Dedifferentiated amniotic fluid mesenchymal stem cell (primary cell): ENCODE results near the gene LIME1.
"Not testable (repeated sequence)": the region's sequence is repeated elsewhere in the genome, so short reads cannot be mapped to it uniquely, and the experiment has no call there.

ENCODE experiments used
- DNase-seq: peaks from one replicate; pipeline ENCODE4 v3.0.0-alpha.2; 2016; ENCODE audit errors: extremely low spot score

LIME1 gene

GRCh38 chr20:63707558-63708300 lies 28.7 kb upstream of the LIME1 start, which contains the start of the genes ARFRP1 and ZGPAT:
Gene ARFRP1 (minus strand): TSS chr20:63707976. CDS start chr20:63707091, 885 bp downstream.
Gene ZGPAT (plus strand): TSS chr20:63708039. CDS start chr20:63708581, 542 bp downstream.
- peak; percentile 51 for DNase-seq

- DNase-seq, result no peak
These were observed 27.9 kb upstream of the LIME1 start for GRCh38 chr20:63708301-63709148.

- DNase-seq, result no peak
These were observed 27.3 kb upstream of the LIME1 start for GRCh38 chr20:63709149-63709527.

GRCh38 chr20:63711085-63711645 lies 25.3 kb upstream of the LIME1 start:
- DNase-seq, result no peak

GRCh38 chr20:63712191-63712590 lies 24.3 kb upstream of the LIME1 start:
- no peak for DNase-seq

- DNase-seq, result no peak
These were observed 21.6 kb upstream of the LIME1 start for GRCh38 chr20:63714858-63715257.

GRCh38 chr20:63718996-63719395 lies 17.5 kb upstream of the LIME1 start:
- no peak for DNase-seq

- DNase-seq, result not testable (repeated sequence)
These were observed 13.4 kb upstream of the LIME1 start for GRCh38 chr20:63722967-63723622.

- not testable (repeated sequence) for DNase-seq
These were observed 6.2 kb upstream of the LIME1 start for GRCh38 chr20:63730189-63730733.

GRCh38 chr20:63731410-63731809 lies 5.1 kb upstream of the LIME1 start:
- no peak for DNase-seq

GRCh38 chr20:63732118-63733095 lies 4.1 kb upstream of the LIME1 start:
- no peak for DNase-seq

GRCh38 chr20:63733117-63733516 lies 3.3 kb upstream of the LIME1 start:
- DNase-seq, result no peak

- no peak for DNase-seq
These were observed 2.8 kb upstream of the LIME1 start for GRCh38 chr20:63733579-63734081.

GRCh38 chr20:63734111-63734945 lies 2.1 kb upstream of the LIME1 start:
- DNase-seq, result no peak

GRCh38 chr20:63734946-63735858 lies 1.3 kb upstream of the LIME1 start:
- DNase-seq, result no peak

- no peak for DNase-seq
These were observed 630 bp downstream of the LIME1 start for GRCh38 chr20:63736893-63737694.

- DNase-seq, result no peak
These were observed 1.2 kb downstream of the LIME1 start for GRCh38 chr20:63737695-63737944.
